ENCODE data around the gene SPDYE2. TPM values are rescaled to one million over a fixed set of nuclear protein-coding genes. Genes with fewer than 3 reads are reported as not detected.
"Not testable (repeated sequence)": the region's sequence is repeated elsewhere in the genome, so short reads cannot be mapped to it uniquely, and the experiment has no call there.

SPDYE2 gene, protein sequence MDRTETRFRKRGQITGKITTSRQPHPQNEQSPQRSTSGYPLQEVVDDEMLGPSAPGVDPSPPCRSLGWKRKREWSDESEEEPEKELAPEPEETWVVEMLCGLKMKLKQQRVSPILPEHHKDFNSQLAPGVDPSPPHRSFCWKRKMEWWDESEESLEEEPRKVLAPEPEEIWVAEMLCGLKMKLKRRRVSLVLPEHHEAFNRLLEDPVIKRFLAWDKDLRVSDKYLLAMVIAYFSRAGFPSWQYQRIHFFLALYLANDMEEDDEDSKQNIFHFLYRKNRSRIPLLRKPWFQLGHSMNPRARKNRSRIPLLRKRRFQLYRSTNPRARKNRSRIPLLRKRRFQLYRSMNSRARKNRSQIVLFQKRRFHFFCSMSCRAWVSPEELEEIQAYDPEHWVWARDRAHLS
- not detected for total RNA-seq

DNA sequence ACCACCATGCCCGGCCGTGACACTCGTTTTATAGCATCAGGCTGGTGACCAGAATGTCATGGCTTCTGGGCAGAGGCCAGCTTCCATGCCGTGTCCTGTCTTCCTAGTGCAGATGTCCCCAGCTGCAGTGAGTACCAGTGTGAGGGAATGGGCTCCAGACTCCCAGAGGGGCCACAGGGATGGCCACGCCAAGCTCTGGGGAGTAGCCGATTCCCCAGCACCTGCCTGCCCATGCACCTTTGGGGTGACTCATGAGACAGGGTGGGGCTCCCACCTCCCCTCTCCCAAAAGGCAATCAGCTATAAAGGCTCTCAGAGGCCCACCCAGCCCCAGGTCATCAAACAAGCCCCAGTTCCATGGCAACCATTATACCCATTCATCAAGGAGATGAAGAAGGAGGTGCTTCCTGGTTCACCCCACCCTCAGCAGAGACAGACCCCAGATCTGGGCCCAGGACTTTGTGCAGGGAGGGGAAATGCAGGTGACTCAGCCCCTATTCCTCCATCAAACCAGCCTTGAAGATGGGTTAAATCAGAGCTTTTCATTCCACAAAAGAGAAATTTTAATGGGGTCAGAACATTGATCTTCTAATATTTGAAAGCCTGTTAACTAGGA lies at the start of gene SPDYE2:
Gene SPDYE2, plus strand, starts transcription at position 419 of the 615 bp plus-strand sequence. CDS start 2,030 bp downstream, outside the sequence.
- TF ChIP-seq, protein P1, sequence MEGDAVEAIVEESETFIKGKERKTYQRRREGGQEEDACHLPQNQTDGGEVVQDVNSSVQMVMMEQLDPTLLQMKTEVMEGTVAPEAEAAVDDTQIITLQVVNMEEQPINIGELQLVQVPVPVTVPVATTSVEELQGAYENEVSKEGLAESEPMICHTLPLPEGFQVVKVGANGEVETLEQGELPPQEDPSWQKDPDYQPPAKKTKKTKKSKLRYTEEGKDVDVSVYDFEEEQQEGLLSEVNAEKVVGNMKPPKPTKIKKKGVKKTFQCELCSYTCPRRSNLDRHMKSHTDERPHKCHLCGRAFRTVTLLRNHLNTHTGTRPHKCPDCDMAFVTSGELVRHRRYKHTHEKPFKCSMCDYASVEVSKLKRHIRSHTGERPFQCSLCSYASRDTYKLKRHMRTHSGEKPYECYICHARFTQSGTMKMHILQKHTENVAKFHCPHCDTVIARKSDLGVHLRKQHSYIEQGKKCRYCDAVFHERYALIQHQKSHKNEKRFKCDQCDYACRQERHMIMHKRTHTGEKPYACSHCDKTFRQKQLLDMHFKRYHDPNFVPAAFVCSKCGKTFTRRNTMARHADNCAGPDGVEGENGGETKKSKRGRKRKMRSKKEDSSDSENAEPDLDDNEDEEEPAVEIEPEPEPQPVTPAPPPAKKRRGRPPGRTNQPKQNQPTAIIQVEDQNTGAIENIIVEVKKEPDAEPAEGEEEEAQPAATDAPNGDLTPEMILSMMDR (IDR thresholded peaks at IDR 0.05; ENCODE audit: low read depth) = not testable (repeated sequence)

DNA sequence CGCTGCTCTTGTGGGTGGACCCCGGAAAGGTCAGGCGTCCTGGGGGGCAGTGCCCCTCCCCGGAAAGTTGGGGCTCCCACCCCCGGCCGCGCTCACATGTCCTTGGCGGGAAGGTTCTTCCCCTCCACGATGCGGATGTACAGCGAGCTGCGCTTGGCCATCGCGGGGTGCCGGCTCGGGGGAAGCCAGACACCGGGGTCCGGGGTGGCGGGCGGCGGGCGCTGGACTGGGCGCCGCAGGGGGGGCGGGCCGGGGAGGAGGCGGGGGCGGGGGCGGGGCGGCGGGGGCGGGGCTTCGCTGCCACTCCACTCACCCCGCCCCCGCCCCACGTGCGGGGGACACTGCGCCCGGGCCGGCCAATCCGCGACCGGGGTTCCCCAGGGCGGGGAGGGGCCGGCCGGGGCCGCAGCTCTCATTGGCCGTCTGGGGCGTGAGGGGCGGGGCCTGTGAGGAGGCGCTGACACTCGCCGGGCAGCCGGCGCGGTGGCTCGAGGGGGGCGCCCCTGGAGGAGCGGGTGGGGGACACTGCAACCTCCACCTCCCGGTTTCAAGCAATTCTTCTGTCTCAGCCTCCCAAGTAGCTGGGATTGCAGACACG lies 33.4 kb upstream of the SPDYE2 start, which contains the start of gene RASA4B:
Gene RASA4B, minus strand, starts transcription at position 228 of the 598 bp plus-strand sequence. Its CDS starts 67 bp downstream, at position 161.
- TF ChIP-seq, protein P1 (IDR thresholded peaks at IDR 0.05; ENCODE audit: low read depth) = not testable (repeated sequence)

DNA sequence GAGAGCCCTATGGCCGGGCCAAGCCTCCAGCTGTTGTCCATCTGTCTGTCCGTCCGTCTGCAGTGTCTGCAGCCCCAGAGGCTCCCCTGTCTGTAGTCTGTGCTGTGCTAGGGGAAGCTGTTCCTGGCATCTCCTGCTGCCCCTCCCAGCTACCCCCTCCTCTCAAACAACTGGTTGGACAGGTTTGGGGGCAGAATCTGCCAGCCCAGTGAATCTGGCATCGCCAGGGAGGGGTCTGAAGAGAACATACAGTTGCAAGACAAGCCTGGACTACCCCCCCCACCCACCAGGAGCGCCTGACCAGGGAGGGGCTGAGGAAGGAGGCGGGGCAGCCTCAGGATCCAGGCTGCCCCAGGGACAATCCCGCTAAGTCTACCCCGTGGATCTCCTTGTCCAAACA lies 7.4 kb upstream of the SPDYE2 start, which contains the start of gene UPK3BL2:
Gene UPK3BL2, minus strand, starts transcription at position 101 of the 400 bp plus-strand sequence. Its CDS starts 60 bp downstream, at position 41.
- TF ChIP-seq, protein P1 (IDR thresholded peaks at IDR 0.05; ENCODE audit: low read depth) = not testable (repeated sequence)

DNA sequence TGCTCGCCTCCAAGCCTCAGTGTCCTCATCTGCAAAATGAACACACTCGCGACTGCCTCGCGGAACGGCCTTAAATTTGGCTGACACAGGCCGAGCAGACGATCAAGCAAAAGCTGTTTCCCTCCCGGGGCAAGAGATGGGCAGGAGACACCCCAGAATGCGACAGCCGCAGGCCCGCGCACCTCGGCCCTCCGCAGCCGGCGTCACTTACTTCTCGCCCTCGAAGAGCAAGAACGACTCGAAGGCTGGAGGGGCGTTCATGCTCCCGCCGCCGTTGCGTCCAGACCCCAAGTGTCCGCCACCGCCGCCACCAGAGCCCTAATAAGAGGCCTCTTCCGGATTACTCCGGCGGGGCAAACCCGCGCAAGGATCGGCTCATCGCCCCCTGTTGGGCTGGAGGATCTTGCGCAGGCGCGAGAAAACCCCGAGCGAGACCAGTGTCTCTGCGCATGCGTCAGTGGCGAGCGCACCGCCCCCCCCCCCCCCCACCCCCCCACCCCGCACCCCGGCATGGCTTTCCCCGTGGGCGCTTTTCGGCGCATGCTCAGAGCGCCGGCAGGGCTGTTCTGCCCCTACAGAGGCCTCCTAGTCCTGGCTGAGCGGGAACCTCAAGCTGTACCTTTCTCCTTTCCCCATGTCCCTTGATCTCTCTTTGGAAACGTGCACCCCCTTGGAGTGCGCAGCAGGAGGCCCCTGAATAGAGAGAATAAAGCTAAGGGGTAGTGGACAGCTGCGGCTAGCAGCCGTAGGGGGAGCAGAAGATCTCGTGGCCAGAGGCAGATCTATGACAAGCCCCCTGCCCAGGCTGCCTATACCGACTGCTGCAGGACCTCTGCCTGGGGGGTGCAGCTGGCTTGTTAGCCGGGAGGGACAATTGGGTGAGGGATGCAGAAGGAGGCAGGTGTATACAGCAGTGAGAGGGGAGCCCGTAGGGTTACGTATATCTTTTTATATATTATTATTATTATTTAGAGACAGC lies 21.5 kb downstream of the SPDYE2 start, which contains the start of gene POLR2J3:
Gene POLR2J3, minus strand, starts transcription at position 323 of the 979 bp plus-strand sequence. Its CDS starts 62 bp downstream, at position 261.
- TF ChIP-seq, protein P1 (IDR thresholded peaks at IDR 0.05; ENCODE audit: low read depth) = not testable (repeated sequence)

Other genes with a start within 250 kb of the SPDYE2 start
- not detected for gene SPDYE6, start 194.8 kb upstream of the SPDYE2 start, total RNA-seq
- gene PRKRIP1, start 154.9 kb upstream of the SPDYE2 start, total RNA-seq = 10 to 100 TPM; 14.3 to 39.7 (median 21.9) TPM
- gene ORAI2, start 117.7 kb upstream of the SPDYE2 start, total RNA-seq = 10 to 100 TPM in 1 of 4 donors, 1 to 10 TPM in 3; 2.0 to 26.0 (median 6.4) TPM
- gene ALKBH4, start 86.4 kb upstream of the SPDYE2 start, total RNA-seq = 10 to 100 TPM; 11.5 to 16.0 (median 13.2) TPM
- gene LRWD1, start 86.2 kb upstream of the SPDYE2 start, total RNA-seq = 1 to 10 TPM; 7.0 to 9.2 (median 8.1) TPM
- 10 to 100 TPM; 11.7 to 25.8 (median 18.0) TPM for gene POLR2J, start 72.3 kb upstream of the SPDYE2 start, total RNA-seq
- gene RASA4B, start 33.4 kb upstream of the SPDYE2 start, total RNA-seq = 10 to 100 TPM in 1 of 4 donors, 1 to 10 TPM in 3; 4.9 to 12.6 (median 9.0) TPM
- 10 to 100 TPM in 1 of 4 donors, 1 to 10 TPM in 3; 2.7 to 12.7 (median 6.6) TPM for gene UPK3BL2, start 7.5 kb upstream of the SPDYE2 start, total RNA-seq
- gene POLR2J3, start 21.4 kb downstream of the SPDYE2 start, total RNA-seq = 10 to 100 TPM; 10.7 to 27.5 (median 19.3) TPM
- 10 to 100 TPM; 19.9 to 60.6 (median 38.2) TPM for gene RASA4, start 65.5 kb downstream of the SPDYE2 start, total RNA-seq
- 10 to 100 TPM in 3 of 4 donors, 1 to 10 TPM in 1; 8.8 to 43.9 (median 19.5) TPM for gene UPK3BL1, start 91.6 kb downstream of the SPDYE2 start, total RNA-seq
- gene SPDYE2B, start 99.1 kb downstream of the SPDYE2 start, total RNA-seq = not detected
- gene POLR2J2, start 120.4 kb downstream of the SPDYE2 start, total RNA-seq = 1 to 10 TPM; 1.3 to 9.8 (median 2.1) TPM
- 10 to 100 TPM; 13.2 to 18.7 (median 13.6) TPM for gene FAM185A, start 197.8 kb downstream of the SPDYE2 start, total RNA-seq